T-helper 2 cell (primary cell): Measurements from ENCODE around the gene PHF12.
"Not testable (repeated sequence)": the region's sequence is repeated elsewhere in the genome, so short reads cannot be mapped to it uniquely, and the experiment has no call there.

Experiments
- DNase-seq, 5 experiments: peaks; one replicate each; pipeline versions ENCODE4 v3.0.0 to v3.0.0-alpha.2; 2012 to 2022

Gene PHF12

GRCh38 chr17:28953444-28954118 is 2.3 kb upstream of the PHF12 start:
- DNase-seq, result peak in 3 of 5 experiments; percentile 17 to 50 (median 24)

GRCh38 chr17:28951991-28952975 is 965 bp upstream of the PHF12 start:
- peak; percentile 81 to 100 (median 94) for DNase-seq

- DNase-seq, result no peak
Observed at GRCh38 chr17:28950752-28951427, 428 bp downstream of the PHF12 start.

GRCh38 chr17:28950017-28950751 is 1.1 kb downstream of the PHF12 start:
- peak; percentile 28 to 71 (median 41) for DNase-seq

GRCh38 chr17:28949185-28950016 is 1.9 kb downstream of the PHF12 start:
- DNase-seq, result peak; percentile 18 to 54 (median 45)

GRCh38 chr17:28948873-28949184 is 2.5 kb downstream of the PHF12 start:
- peak in 1 of 5 experiments; percentile 17 for DNase-seq

- no peak for DNase-seq
Observed at GRCh38 chr17:28948342-28948741, 3.0 kb downstream of the PHF12 start.

GRCh38 chr17:28947639-28948038 is 3.7 kb downstream of the PHF12 start:
- DNase-seq, result peak in 1 of 5 experiments; percentile 29

- peak in 1 of 5 experiments; percentile 77 for DNase-seq
Observed at GRCh38 chr17:28946239-28946638, 5.1 kb downstream of the PHF12 start.

GRCh38 chr17:28944862-28945741 is 6.2 kb downstream of the PHF12 start:
- DNase-seq, result no peak

GRCh38 chr17:28944343-28944742 is 7.0 kb downstream of the PHF12 start:
- no peak for DNase-seq

GRCh38 chr17:28942925-28943324 is 8.4 kb downstream of the PHF12 start:
- DNase-seq, result no peak

GRCh38 chr17:28941251-28941650 is 10.1 kb downstream of the PHF12 start:
- DNase-seq, result no peak

- DNase-seq, result no peak
Observed at GRCh38 chr17:28940675-28941074, 10.6 kb downstream of the PHF12 start.

GRCh38 chr17:28940142-28940541 is 11.2 kb downstream of the PHF12 start:
- no peak for DNase-seq

- DNase-seq, result no peak
Observed at GRCh38 chr17:28938552-28938951, 12.8 kb downstream of the PHF12 start.

GRCh38 chr17:28937044-28937729 is 14.1 kb downstream of the PHF12 start:
- DNase-seq, result no peak

- no peak for DNase-seq
Observed at GRCh38 chr17:28935744-28936460, 15.4 kb downstream of the PHF12 start.

GRCh38 chr17:28934508-28934907 is 16.8 kb downstream of the PHF12 start:
- not testable (repeated sequence) for DNase-seq
